Tibial nerve (tissue), 4 donors: ENCODE data around the gene CLIP4.

Experiments
- CTCF ChIP-seq, 5 experiments: fragments of 200-600 bp in 3 of 5; fragments of 450-650 bp in 2 of 5; sonication (generic) in 3 of 5; IDR thresholded peaks; one replicate each; pipeline ENCODE4 v1.5.1; 2016 to 2019; ENCODE audit warnings: antibody characterized with exemption in 5 of 5, mild to moderate bottlenecking in 3 of 5, moderate library complexity in 2 of 5
- EP300 ChIP-seq, 2 donors: sonication (generic); formaldehyde crosslinking; IDR thresholded peaks; one replicate each; pipeline ENCODE4 v1.6.1; 2017; ENCODE audit warnings: antibody characterized with exemption in 2 of 2, mild to moderate bottlenecking in 1 of 2
- POLR2A ChIP-seq, 2 donors: fragments of 450-650 bp; IDR thresholded peaks; one replicate each; pipeline ENCODE4 v1.6.1; 2017; ENCODE audit warnings: antibody characterized with exemption in 2 of 2, mild to moderate bottlenecking in 2 of 2, moderate library complexity in 2 of 2

GRCh38 chr2:29082804-29083495 is 32.3 kb upstream of the CLIP4 start:
- TF ChIP-seq CTCF (IDR thresholded peaks at IDR 0.05) (no peak), POLR2A (IDR thresholded peaks at IDR 0.05) (no peak), EP300 (IDR thresholded peaks at IDR 0.05) (no peak)
